Measurements from ENCODE around the gene ENOSF1.
"Not testable (repeated sequence)": the region's sequence is repeated elsewhere in the genome, so short reads cannot be mapped to it uniquely, and the experiment has no call there.

Gene ENOSF1

DNA sequence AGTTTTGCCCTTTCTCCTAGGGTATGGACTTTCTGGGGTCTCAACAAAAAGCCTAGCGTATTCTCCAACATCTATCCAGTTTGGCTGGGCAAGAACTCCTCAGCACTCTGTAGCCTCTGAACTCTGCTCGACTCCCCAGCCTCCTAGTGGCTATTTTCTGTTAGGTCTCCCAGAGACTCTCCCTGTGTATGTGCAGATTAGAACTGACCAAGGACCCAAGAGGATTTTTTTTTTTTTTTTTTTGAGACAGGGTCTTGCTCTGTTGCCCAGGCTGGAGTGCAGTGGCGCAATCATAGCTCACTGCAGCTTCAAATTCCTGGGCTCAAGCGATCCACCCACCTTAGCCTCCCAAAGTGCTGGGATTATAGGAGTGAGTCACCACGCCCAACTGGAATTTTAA lies 17.7 kb upstream of the ENOSF1 start:
- H3K36me3 ChIP-seq (ENCODE audit: control insufficient read depth, insufficient read depth, low read length) = peaks cover 72% of the 10 kb centered on the region
- 91 to 93% methylated on average over 4 to 5 of the region's 5 CpGs for WGBS, 2 experiments (ENCODE audit: insufficient coverage in 2 of 2)
- not testable (repeated sequence) for H3K4me1 ChIP-seq (ENCODE audit: control insufficient read depth, insufficient read depth, low read length, poor library complexity, severe bottlenecking); H3K9me3 ChIP-seq (ENCODE audit: control insufficient read depth, low read length); H3K4me3 ChIP-seq (ENCODE audit: extremely low read depth, insufficient read depth, low read length, poor library complexity, severe bottlenecking); H3K27ac ChIP-seq (ENCODE audit: low read depth, low read length, severe bottlenecking)

DNA sequence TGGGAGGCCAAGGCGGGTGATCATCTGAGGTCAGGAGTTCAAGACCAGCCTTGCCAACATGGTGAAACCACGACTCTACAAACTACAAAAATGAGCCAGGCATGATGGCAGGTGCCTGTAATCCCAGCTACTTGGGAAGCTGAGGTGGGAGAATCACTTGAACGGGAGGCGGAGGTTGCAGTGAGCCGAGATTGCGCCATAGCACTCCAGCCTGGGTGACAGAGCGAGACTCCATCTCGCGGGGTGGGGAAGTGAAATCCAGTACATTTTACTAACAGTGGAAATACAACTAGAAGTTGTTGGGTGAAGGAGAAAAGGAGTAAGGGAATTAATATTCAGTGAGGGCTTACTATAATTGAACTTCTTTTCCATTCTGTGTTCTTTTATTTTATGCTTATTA lies 13.2 kb upstream of the ENOSF1 start:
- Histone ChIP-seq H3K36me3 (ENCODE audit: control insufficient read depth, insufficient read depth, low read length) (peaks cover 56% of the 10 kb centered on the region), H3K4me3 (ENCODE audit: extremely low read depth, insufficient read depth, low read length, poor library complexity, severe bottlenecking) (no peak overlapping the region)
- WGBS, 2 experiments (ENCODE audit: insufficient coverage in 2 of 2) = 90 to 98% methylated on average over 4 to 6 of the region's 9 CpGs

DNA sequence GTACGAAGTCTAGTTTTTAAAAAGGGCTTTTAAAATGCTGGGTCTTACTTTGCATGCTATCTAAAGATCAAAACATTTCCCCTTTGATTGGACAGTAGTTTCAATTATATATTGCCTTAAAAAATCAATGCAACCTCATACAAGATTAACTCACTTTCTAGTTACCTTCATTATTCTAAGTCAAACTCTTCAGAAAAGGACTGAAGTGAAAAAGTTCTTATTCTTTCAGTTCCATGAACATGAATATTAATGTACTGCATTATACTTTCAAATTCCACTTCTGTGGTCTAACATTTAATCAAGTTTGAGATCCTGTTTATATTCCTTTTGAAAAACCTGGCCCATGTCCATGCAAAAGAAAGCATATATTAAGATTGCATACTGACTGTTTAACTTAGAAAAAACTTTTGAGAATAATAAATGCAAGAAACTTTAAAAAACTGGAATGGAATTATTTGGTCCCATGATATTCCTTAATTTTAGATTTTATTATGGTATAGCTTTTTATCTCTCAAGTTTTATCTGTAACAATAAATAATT lies 11.2 kb upstream of the ENOSF1 start:
- no CpG with 5 or more reads among the region's 1 CpG for WGBS, 2 experiments (ENCODE audit: insufficient coverage in 2 of 2)
- Histone ChIP-seq H3K27ac (ENCODE audit: low read depth, low read length, severe bottlenecking) (no peak overlapping the region), H3K4me1 (ENCODE audit: control insufficient read depth, insufficient read depth, low read length, poor library complexity, severe bottlenecking) (no peaks in the 10 kb centered on the region), H3K36me3 (ENCODE audit: control insufficient read depth, insufficient read depth, low read length) (peaks cover 46% of the 10 kb centered on the region), H3K4me3 (ENCODE audit: extremely low read depth, insufficient read depth, low read length, poor library complexity, severe bottlenecking) (no peak overlapping the region), H3K9me3 (ENCODE audit: control insufficient read depth, low read length) (no peaks in the 10 kb centered on the region)

More for the DNA sequence above, 13.2 kb upstream of the ENOSF1 start:
- Histone ChIP-seq H3K4me1 (ENCODE audit: control insufficient read depth, insufficient read depth, low read length, poor library complexity, severe bottlenecking) (no peaks in the 10 kb centered on the region), H3K9me3 (ENCODE audit: control insufficient read depth, low read length) (no peaks in the 10 kb centered on the region), H3K27ac (ENCODE audit: low read depth, low read length, severe bottlenecking) (no peak overlapping the region)

DNA sequence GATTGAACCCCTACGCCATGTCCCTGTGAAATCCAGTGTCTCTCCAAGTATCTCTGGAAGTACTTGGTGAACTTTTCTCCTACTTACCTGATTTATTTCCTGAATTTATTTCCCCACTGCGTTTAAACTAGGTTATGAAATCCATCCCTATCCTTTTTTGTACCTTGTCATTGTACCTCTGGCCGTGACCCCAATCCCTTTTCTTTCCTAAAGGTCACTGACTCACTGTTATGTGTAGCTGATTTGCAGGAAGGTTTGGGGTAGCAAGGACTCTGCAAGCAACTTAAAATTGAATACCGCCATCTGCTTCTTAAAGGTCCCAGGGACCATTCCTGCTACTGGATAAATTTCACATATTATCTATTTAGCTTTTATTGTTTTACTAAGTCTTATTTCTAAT lies 4.6 kb upstream of the ENOSF1 start:
- Histone ChIP-seq H3K9me3 (ENCODE audit: control insufficient read depth, low read length) (peaks cover 4% of the 10 kb centered on the region), H3K36me3 (ENCODE audit: control insufficient read depth, insufficient read depth, low read length) (peaks cover 16% of the 10 kb centered on the region), H3K4me1 (ENCODE audit: control insufficient read depth, insufficient read depth, low read length, poor library complexity, severe bottlenecking) (no peaks in the 10 kb centered on the region), H3K27ac (ENCODE audit: low read depth, low read length, severe bottlenecking) (no peak overlapping the region), H3K4me3 (ENCODE audit: extremely low read depth, insufficient read depth, low read length, poor library complexity, severe bottlenecking) (no peak overlapping the region)
- WGBS, 2 experiments (ENCODE audit: insufficient coverage in 2 of 2) = 90 to 100% methylated on average over 1 to 3 of the region's 4 CpGs

DNA sequence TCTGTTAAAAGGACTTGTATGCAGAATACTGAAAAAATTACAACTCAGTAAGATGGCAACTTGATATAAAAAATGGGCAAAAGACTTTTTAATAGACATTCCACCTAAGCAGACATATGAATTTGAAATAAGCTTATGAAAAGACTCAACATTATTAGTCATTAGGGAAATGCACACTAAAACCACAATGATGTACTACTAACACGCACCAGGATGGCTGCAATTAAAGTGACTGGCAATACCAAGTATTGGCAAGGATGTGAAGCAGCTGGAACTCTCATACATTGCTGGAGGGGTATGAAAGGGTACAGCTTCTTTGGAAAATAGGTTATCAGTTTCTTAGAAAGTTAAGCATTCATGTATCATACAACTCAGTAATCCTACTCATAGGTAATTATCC lies 3.2 kb upstream of the ENOSF1 start:
- peaks cover 11% of the 10 kb centered on the region for H3K36me3 ChIP-seq (ENCODE audit: control insufficient read depth, insufficient read depth, low read length)
- H3K4me3 ChIP-seq (ENCODE audit: extremely low read depth, insufficient read depth, low read length, poor library complexity, severe bottlenecking) = no peak overlapping the region
- 100% methylated on average over 1 of the region's 1 CpG; no CpG with 5 or more reads in 1 of the 2 experiments for WGBS, 2 experiments (ENCODE audit: insufficient coverage in 2 of 2)
- H3K4me1 ChIP-seq (ENCODE audit: control insufficient read depth, insufficient read depth, low read length, poor library complexity, severe bottlenecking) = no peaks in the 10 kb centered on the region
- H3K9me3 ChIP-seq (ENCODE audit: control insufficient read depth, low read length) = peaks cover 4% of the 10 kb centered on the region
- H3K27ac ChIP-seq (ENCODE audit: low read depth, low read length, severe bottlenecking) = no peak overlapping the region

DNA sequence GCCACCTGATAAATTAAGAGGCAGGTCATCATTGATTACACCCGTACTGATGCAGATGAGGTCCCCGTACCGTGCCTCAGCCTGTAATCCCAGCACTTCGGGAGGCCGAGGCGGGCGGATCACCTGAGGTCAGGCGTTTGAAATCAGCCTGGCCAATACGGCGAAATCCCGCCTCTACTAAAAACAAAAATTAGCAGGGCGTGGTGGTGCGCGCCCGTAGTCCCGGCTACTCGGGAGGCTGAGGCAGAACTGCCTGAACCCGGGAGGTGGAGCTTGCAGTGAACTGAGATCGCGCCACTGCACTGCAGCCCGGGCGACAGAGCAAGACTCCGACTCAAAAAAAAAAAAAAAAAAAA lies 683 bp upstream of the ENOSF1 start:
- no peak overlapping the region for H3K27ac ChIP-seq (ENCODE audit: low read depth, low read length, severe bottlenecking)
- H3K9me3 ChIP-seq (ENCODE audit: control insufficient read depth, low read length) = peaks cover 4% of the 10 kb centered on the region
- H3K36me3 ChIP-seq (ENCODE audit: control insufficient read depth, insufficient read depth, low read length) = peaks cover 6% of the 10 kb centered on the region
- no peaks in the 10 kb centered on the region for H3K4me1 ChIP-seq (ENCODE audit: control insufficient read depth, insufficient read depth, low read length, poor library complexity, severe bottlenecking)
- 89 to 99% methylated on average over 15 to 23 of the region's 23 CpGs for WGBS, 2 experiments (ENCODE audit: insufficient coverage in 2 of 2)
- H3K4me3 ChIP-seq (ENCODE audit: extremely low read depth, insufficient read depth, low read length, poor library complexity, severe bottlenecking) = peak overlapping the region; percentile 65

DNA sequence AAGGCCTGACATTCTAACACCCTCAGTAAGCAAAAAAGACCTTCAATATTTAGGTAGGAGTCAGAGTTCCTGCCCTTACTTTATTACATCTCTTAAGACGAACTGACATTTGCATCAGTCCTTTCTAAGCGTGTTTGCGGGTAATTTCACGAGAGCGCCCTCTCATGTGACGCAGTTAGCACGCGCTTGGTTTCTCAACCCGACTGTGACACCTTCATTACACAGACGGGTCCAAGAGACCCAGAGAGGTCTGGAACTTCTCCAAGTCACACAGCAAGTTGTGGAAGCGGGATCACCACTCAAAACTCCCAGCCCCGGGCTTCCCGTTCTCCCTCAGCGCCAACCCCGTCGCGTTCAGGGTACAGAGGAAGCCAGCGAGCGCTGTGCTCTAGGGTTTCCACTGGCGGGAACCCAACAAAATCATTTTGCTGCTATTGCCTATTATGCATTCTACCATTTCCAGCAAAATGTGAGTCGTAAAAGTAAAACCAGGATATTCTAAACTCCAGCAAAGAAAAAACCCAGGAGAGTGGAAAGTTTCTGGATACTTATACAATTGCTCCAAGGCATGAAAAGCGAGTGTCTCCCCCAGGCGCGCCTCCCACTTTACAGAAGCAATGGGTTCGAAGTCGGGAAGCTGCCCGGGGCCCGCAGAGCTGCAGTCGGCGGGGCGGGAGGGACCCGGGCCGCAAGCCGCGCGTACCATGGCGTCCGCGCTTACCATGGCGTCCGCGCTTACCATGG lies 601 bp downstream of the ENOSF1 start:
- Histone ChIP-seq H3K4me1 (ENCODE audit: control insufficient read depth, insufficient read depth, low read length, poor library complexity, severe bottlenecking) (no peaks in the 10 kb centered on the region), H3K4me3 (ENCODE audit: extremely low read depth, insufficient read depth, low read length, poor library complexity, severe bottlenecking) (peak overlapping the region; percentile 65), H3K27ac (ENCODE audit: low read depth, low read length, severe bottlenecking) (peak overlapping the region; percentile 43), H3K9me3 (ENCODE audit: control insufficient read depth, low read length) (peaks cover 4% of the 10 kb centered on the region), H3K36me3 (ENCODE audit: control insufficient read depth, insufficient read depth, low read length) (peaks cover 8% of the 10 kb centered on the region)
- 0 to 1% methylated on average over 22 to 25 of the region's 42 CpGs for WGBS, 2 experiments (ENCODE audit: insufficient coverage in 2 of 2)

DNA sequence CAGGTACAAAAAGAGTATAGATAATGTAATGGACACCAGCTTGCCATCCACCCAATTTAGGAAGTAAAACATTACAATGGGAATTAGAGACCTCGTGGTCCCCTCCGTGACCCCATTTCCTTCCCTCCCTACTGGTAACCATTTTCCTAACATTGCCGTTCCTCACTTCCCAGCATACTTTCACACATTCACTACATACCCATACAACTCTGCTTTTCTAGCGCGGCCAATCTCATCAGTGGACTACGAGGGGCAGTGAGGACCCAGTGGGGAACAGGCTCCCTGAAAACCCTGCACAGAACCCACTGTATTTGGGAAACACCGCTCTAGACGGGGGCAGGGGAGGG lies 1.1 kb downstream of the ENOSF1 start:
- Histone ChIP-seq H3K36me3 (ENCODE audit: control insufficient read depth, insufficient read depth, low read length) (peaks cover 12% of the 10 kb centered on the region), H3K27ac (ENCODE audit: low read depth, low read length, severe bottlenecking) (no peak overlapping the region), H3K4me1 (ENCODE audit: control insufficient read depth, insufficient read depth, low read length, poor library complexity, severe bottlenecking) (no peaks in the 10 kb centered on the region), H3K9me3 (ENCODE audit: control insufficient read depth, low read length) (peaks cover 4% of the 10 kb centered on the region), H3K4me3 (ENCODE audit: extremely low read depth, insufficient read depth, low read length, poor library complexity, severe bottlenecking) (peak overlapping the region; percentile 65)
- WGBS, 2 experiments (ENCODE audit: insufficient coverage in 2 of 2) = 11 to 51% methylated on average over 3 to 5 of the region's 8 CpGs

DNA sequence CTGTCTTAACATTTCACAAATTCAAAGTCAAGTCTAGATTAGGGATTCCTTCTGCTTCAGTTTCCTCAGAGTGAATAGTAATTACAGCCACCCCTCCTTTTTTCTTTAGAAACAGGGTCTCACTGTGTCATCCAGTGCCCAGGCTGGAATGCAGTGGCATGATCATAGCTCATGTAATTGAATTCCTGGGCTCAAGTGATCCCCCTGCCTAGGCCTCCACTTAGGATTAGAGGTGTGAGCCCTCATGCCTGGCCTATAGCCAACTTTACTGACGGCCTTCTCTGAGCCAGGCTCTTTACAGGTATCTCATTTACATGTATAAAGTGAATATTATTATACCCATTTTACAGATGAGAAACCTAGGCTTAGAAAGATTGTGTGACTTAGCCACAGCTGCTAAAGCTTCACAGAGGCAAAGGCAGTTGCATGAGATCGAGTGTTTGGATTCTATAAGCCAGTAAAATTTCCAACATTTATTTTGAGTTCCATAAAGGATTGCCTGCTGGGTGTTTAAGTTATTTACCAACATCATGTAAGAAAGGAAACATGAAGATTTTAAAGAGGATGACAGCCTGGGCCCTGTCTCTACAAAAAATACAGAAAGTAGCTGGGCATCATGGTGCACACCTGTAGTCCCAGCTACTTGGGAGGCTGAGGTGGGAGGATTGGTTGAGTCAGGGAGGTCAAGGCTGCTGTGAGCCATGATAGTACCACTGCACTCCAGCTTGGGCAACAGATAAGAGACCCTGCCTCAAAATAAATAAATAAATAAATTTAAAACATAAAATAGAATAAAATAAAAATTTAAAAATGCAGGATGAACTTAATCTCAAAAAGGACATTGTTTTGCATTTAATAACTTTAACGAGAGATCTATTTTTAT lies 1.8 kb downstream of the ENOSF1 start:
- Histone ChIP-seq H3K4me1 (ENCODE audit: control insufficient read depth, insufficient read depth, low read length, poor library complexity, severe bottlenecking) (no peaks in the 10 kb centered on the region), H3K9me3 (ENCODE audit: control insufficient read depth, low read length) (peaks cover 4% of the 10 kb centered on the region), H3K36me3 (ENCODE audit: control insufficient read depth, insufficient read depth, low read length) (peaks cover 15% of the 10 kb centered on the region), H3K4me3 (ENCODE audit: extremely low read depth, insufficient read depth, low read length, poor library complexity, severe bottlenecking) (peak overlapping the region; percentile 65), H3K27ac (ENCODE audit: low read depth, low read length, severe bottlenecking) (no peak overlapping the region)
- WGBS, 2 experiments (ENCODE audit: insufficient coverage in 2 of 2) = 86% methylated on average over 1 of the region's 3 CpGs; no CpG with 5 or more reads in 1 of the 2 experiments

DNA sequence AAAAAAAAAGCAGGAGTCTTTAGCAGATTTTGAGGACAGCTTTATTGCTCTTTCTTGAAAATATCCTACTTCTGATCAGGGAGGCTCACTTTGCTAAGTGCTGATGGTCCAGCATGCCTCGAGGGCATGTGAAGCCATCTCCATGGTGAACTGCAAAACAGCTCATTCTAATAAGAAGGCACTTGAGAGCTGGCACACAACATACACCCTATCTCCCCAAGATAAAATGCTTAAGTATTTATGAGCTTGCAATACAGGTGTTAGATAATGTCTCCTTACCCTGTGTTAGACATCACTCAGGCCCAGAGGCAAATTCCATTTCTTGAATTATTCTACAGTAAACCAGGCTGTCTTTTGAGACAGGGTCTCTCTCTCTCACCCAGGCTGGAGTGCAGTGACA lies 2.7 kb downstream of the ENOSF1 start:
- WGBS, 2 experiments (ENCODE audit: insufficient coverage in 2 of 2) = no CpG with 5 or more reads among the region's 1 CpG
- H3K36me3 ChIP-seq (ENCODE audit: control insufficient read depth, insufficient read depth, low read length) = peaks cover 23% of the 10 kb centered on the region
- peaks cover 4% of the 10 kb centered on the region for H3K9me3 ChIP-seq (ENCODE audit: control insufficient read depth, low read length)
- no peak overlapping the region for H3K4me3 ChIP-seq (ENCODE audit: extremely low read depth, insufficient read depth, low read length, poor library complexity, severe bottlenecking)
- H3K4me1 ChIP-seq (ENCODE audit: control insufficient read depth, insufficient read depth, low read length, poor library complexity, severe bottlenecking) = no peaks in the 10 kb centered on the region
- no peak overlapping the region for H3K27ac ChIP-seq (ENCODE audit: low read depth, low read length, severe bottlenecking)

Data from mesodermal cell (in vitro differentiated cells).